GM12878 (cell line): ENCODE data around the gene GPR62. TPM values are rescaled to one million over a fixed set of nuclear protein-coding genes. Genes with fewer than 3 reads are reported as not detected.

Experiments
- ATAC-seq: fragments of 200-7000 bp; cut with Tn5 transposase; 3 replicates; pipeline ENCODE4 v1.9.1; 2020; ENCODE audit warnings: mild to moderate bottlenecking, moderate library complexity
- BruUV-seq: library from RNA; stranded (reverse); fragments of 400-500 nt; replicated peaks from 2 replicates; lab custom pipeline; 2021; lab: Mats Ljungman, UMichigan
- CTCF ChIA-PET: fragments of 300-600 bp; sonication (Branson Sonifier 250); formaldehyde crosslinking; extraction: SDS; loops from one replicate; lab custom pipeline; 2021; ENCODE audit warnings: inconsistent platforms; lab: Yijun Ruan, JAX
- POLR2A ChIA-PET: fragments of 350-600 bp; formaldehyde crosslinking; extraction: SDS; loops from one replicate; lab custom pipeline; 2021; ENCODE audit warnings: inconsistent platforms; lab: Charles Lee
- RAD21 ChIA-PET: fragments of 300-600 bp; sonication (Branson Sonifier 250); formaldehyde crosslinking; loops from one replicate; lab custom pipeline; 2023; ENCODE audit warnings: antibody characterized with exemption; ENCODE audit not compliant: unreplicated experiment; lab: Charles Lee
- SMC1A ChIA-PET: fragments of 300-600 bp; sonication (Branson Sonifier 250); formaldehyde crosslinking; loops from one replicate; lab custom pipeline; 2023; ENCODE audit not compliant: unreplicated experiment, uncharacterized antibody; lab: Charles Lee
- DNase-seq: peaks from one replicate; pipeline ENCODE4 v3.0.0-alpha.2; 2011; ENCODE audit warnings: low read depth, low spot score
- FAIRE-seq: peaks from 3 replicates; lab custom pipeline; 2011; peaks lifted over from hg19 to GRCh38; lab: Jason Lieb, UNC
- H2AFZ ChIP-seq: 2 replicates; pipeline ENCODE4 v1.6.0; 2011; ENCODE audit warnings: low read depth, low read length, control low read depth; ENCODE audit not compliant: control insufficient read depth
- H3K27ac ChIP-seq: 2 replicates; pipeline ENCODE4 v1.5.1; 2011; ENCODE audit warnings: control low read depth; ENCODE audit not compliant: control insufficient read depth, insufficient read depth
- H3K27me3 ChIP-seq, 2 experiments: replicated peaks in 1 of 2; 2 replicates each; pipeline versions ENCODE4 v1.6.0 to v1.6.1; 2011; ENCODE audit warnings: low read length in 1 of 2; ENCODE audit not compliant: control insufficient read depth in 2 of 2, insufficient read depth in 2 of 2
- H3K36me3 ChIP-seq, 2 experiments: 2 replicates each; pipeline ENCODE4 v1.5.1; 2011; ENCODE audit warnings: low read length in 1 of 2; ENCODE audit not compliant: control insufficient read depth in 2 of 2, insufficient read depth in 2 of 2
- H3K4me1 ChIP-seq: 2 replicates; pipeline ENCODE4 v1.6.1; 2011; ENCODE audit warnings: mild to moderate bottlenecking, low read length, moderate library complexity, mixed read lengths; ENCODE audit not compliant: control insufficient read depth, insufficient read depth
- H3K4me2 ChIP-seq: 2 replicates; pipeline ENCODE4 v1.6.0; 2011; ENCODE audit warnings: control low read depth; ENCODE audit not compliant: control insufficient read depth, insufficient read depth
- H3K4me3 ChIP-seq: fragments of 200-600 bp; sonication (generic); 2 replicates; pipeline ENCODE4 v1.5.1; 2016
- H3K79me2 ChIP-seq: 2 replicates; pipeline ENCODE4 v1.6.0; 2011; ENCODE audit warnings: low read length; ENCODE audit not compliant: control insufficient read depth, insufficient read depth
- H3K9ac ChIP-seq: 2 replicates; pipeline ENCODE4 v1.8.0; 2011; ENCODE audit warnings: low read length, control low read depth, mixed read lengths; ENCODE audit not compliant: control insufficient read depth, insufficient read depth
- H3K9me3 ChIP-seq: replicated peaks from 3 replicates; pipeline ENCODE4 v1.5.1; 2011; ENCODE audit warnings: mild to moderate bottlenecking, low read length; ENCODE audit not compliant: control insufficient read depth, insufficient read depth
- H4K20me1 ChIP-seq: 2 replicates; pipeline ENCODE4 v1.6.0; 2011; ENCODE audit not compliant: control insufficient read depth, insufficient read depth
- PML ChIP-seq: IDR thresholded peaks from 2 replicates; pipeline ENCODE4 v1.6.1; 2012; ENCODE audit warnings: low read length, inconsistent platforms
- TCF12 ChIP-seq: IDR thresholded peaks from 2 replicates; pipeline ENCODE4 v1.6.1; 2011; ENCODE audit warnings: low read depth, mild to moderate bottlenecking, low read length
- YY1 ChIP-seq: IDR thresholded peaks from 2 replicates; pipeline ENCODE4 v1.6.1; 2011; ENCODE audit warnings: low read depth, mild to moderate bottlenecking, low read length
- ZZZ3 ChIP-seq: IDR thresholded peaks from 2 replicates; pipeline ENCODE4 v1.6.1; 2011; ENCODE audit warnings: low read depth; ENCODE audit not compliant: control insufficient read depth, insufficient read length
- WGBS: methylation state at CpG from one replicate; pipeline ENCODE4 v1.1.6; 2016; ENCODE audit warnings: low lambda C conversion rate; ENCODE audit not compliant: insufficient replicate concordance, insufficient coverage; ENCODE audit errors: missing lambda C conversion rate; 5-methylcytosine and 5-hydroxymethylcytosine counted together
- in situ Hi-C: fragments of 300-500 bp; cut with MboI; formaldehyde crosslinking; loops from 9 replicates; pipeline ENCODE4 v1.14.3; 2018; ENCODE audit warnings: mixed read lengths
- intact Hi-C: fragments of 100-400 bp; cut with micrococcal nuclease; formaldehyde crosslinking; loops from one replicate; pipeline ENCODE4 v1.14.2; 2022; ENCODE audit not compliant: unreplicated experiment
- polyA plus RNA-seq, 11 experiments: library from polyadenylated mRNA; depleted of rRNA in 4 of 11; unstranded in 6 of 11; stranded (reverse) in 5 of 11; fragments of >200 nt; fragmentation: Nextera tagmentation in 4 of 11; fragmentation: Illumina TruSeq in 1 of 11; extraction: Ambion mirVana in 4 of 11; extraction: Trizol in 1 of 11; gene quantifications; 1 replicate in 1 of 11; 2 replicates in 10 of 11; pipeline versions ENCODE4 v1.2.1 to v1.2.3, GENCODE V29; 2011 to 2016; ENCODE audit warnings: inconsistent platforms in 2 of 11, missing spikeins in 2 of 11, low read depth in 1 of 11
- total RNA-seq, 4 experiments: library from RNA; depleted of rRNA in 3 of 4; stranded (reverse); fragments of >200 nt in 3 of 4; fragmentation: Illumina TruSeq in 1 of 4; extraction: Trizol in 1 of 4; gene quantifications; 2 replicates each; pipeline versions ENCODE4 v1.2.1 to v1.2.3, GENCODE V29; 2013 to 2021
- TF ChIP-seq, protein P1 (sequence below): IDR thresholded peaks from 2 replicates; pipeline ENCODE4 v1.6.1; 2012; ENCODE audit warnings: mild to moderate bottlenecking, low read depth, low read length

GPR62 gene
- total and polyA plus RNA-seq, 10 of the 15 experiments (the other 5 are each of a cell fraction or from before 2014, with no cell fraction given) = not detected

DNA sequence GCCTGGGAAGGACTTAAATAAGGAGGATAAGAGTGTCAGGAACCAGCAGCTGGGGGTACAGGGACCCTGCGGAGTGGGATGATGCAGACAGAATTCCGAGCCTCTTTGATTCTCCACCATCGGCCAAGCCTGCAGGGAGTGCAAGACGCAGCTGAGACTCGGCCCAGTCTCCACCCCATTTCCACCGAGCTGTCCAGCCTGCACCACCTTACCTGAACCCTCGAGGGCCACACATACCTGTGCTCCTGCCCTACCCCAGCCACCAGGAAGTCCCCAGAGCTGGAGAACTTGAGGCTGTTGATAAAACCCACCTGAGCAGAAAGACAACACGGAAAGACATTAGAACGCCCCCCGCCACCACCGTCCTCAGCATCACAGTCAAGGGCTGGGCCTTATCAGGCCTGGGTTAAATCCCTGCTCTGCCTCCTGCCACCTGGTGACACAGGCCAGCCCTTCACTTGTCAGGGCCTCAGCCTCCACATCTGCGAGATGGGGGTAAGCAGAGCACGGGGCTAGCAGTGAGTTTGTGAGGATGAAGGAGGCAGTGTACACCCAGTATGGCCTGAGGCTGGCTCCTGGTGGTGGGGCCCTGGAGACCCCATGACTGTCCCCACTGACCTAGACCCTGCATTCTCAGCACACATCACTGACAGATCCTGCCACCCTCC is 21.6 kb upstream of the GPR62 start (continued):
- TF ChIP-seq ZZZ3 = no peak
- no peak for TF ChIP-seq PML
- TF ChIP-seq TCF12 = no peak
- TF ChIP-seq, all 136 proteins: peak for 0

DNA sequence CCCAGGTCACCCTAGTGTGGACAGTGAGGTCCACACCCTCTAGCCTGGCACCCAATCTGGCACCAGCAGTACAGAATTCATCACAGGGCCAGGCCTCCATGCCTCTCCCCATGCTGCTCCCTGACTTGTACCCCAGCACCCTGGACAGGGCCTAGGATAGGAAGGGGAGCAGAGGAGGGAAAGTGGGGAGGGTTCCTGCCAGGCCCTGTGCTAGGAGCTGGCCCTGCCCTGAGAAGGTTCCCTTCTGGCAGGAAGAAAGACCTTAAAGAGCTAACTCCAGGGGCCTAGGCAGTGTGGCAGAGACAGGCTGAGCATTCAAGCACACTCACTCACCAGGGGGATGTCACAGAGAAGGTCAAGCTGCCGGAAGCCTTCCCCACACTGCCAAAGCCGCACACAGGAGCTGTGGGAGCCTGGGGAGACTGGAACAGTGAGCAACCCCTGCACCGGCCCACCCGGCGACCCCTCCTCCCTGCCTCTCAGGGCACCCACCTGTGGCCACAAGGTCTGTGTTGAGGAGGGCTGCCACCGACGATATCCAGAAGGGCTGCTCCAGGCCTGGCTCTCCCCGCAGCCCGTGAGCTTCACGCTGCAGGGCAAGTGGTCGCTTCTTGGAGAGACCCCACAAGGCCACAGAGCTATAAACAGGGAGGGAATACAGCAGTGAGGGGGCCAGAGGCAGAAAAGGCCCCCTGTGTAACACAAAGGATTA is 20.9 kb upstream of the GPR62 start:
- H3K4me1 ChIP-seq = no peaks in the 10 kb centered on the region; the same call in 1 of the 2 replicates
- in situ Hi-C loops (no loop called here), intact Hi-C loops (no loop called here)
- CTCF ChIA-PET = no interaction called here
- H3K27ac ChIP-seq = no peak overlapping the region
- SMC1A ChIA-PET = no interaction called here
- peaks cover 15 to 40% of the 10 kb centered on the region in 2 experiments for H3K36me3 ChIP-seq
- H3K9ac ChIP-seq = no peak overlapping the region
- no peak for ATAC-seq
- no peak for TF ChIP-seq YY1
- TF ChIP-seq, protein P1, sequence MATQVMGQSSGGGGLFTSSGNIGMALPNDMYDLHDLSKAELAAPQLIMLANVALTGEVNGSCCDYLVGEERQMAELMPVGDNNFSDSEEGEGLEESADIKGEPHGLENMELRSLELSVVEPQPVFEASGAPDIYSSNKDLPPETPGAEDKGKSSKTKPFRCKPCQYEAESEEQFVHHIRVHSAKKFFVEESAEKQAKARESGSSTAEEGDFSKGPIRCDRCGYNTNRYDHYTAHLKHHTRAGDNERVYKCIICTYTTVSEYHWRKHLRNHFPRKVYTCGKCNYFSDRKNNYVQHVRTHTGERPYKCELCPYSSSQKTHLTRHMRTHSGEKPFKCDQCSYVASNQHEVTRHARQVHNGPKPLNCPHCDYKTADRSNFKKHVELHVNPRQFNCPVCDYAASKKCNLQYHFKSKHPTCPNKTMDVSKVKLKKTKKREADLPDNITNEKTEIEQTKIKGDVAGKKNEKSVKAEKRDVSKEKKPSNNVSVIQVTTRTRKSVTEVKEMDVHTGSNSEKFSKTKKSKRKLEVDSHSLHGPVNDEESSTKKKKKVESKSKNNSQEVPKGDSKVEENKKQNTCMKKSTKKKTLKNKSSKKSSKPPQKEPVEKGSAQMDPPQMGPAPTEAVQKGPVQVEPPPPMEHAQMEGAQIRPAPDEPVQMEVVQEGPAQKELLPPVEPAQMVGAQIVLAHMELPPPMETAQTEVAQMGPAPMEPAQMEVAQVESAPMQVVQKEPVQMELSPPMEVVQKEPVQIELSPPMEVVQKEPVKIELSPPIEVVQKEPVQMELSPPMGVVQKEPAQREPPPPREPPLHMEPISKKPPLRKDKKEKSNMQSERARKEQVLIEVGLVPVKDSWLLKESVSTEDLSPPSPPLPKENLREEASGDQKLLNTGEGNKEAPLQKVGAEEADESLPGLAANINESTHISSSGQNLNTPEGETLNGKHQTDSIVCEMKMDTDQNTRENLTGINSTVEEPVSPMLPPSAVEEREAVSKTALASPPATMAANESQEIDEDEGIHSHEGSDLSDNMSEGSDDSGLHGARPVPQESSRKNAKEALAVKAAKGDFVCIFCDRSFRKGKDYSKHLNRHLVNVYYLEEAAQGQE = peak; percentile 44; the same call in 1 of the 2 replicates
- no peak overlapping the region for H3K4me3 ChIP-seq
- H3K27me3 ChIP-seq = no peaks in the 10 kb centered on the region
- RAD21 ChIA-PET = no interaction called here
- H3K9me3 ChIP-seq = no peaks in the 10 kb centered on the region
- H3K4me2 ChIP-seq = no peak overlapping the region
- 98% methylated on average over 11 of the region's 11 CpGs for WGBS
- H3K79me2 ChIP-seq = peaks cover 5% of the 10 kb centered on the region
- FAIRE-seq = no peak
- DNase-seq = no peak
- no TSS peak for BruUV-seq
- POLR2A ChIA-PET = no interaction called here
- no peak overlapping the region for H2AFZ ChIP-seq
- H4K20me1 ChIP-seq = no peaks in the 10 kb centered on the region
